ENCODE measurements around the gene CD38. TPM values are rescaled to one million over a fixed set of nuclear protein-coding genes. Genes with fewer than 3 reads are reported as not detected.
"Not testable (repeated sequence)": the region's sequence is repeated elsewhere in the genome, so short reads cannot be mapped to it uniquely, and the experiment has no call there.

CD38 gene
- total and polyA plus RNA-seq, 4 experiments from 2014 or later, result 0.69 to 3.0 (median 1.4) TPM

DNA sequence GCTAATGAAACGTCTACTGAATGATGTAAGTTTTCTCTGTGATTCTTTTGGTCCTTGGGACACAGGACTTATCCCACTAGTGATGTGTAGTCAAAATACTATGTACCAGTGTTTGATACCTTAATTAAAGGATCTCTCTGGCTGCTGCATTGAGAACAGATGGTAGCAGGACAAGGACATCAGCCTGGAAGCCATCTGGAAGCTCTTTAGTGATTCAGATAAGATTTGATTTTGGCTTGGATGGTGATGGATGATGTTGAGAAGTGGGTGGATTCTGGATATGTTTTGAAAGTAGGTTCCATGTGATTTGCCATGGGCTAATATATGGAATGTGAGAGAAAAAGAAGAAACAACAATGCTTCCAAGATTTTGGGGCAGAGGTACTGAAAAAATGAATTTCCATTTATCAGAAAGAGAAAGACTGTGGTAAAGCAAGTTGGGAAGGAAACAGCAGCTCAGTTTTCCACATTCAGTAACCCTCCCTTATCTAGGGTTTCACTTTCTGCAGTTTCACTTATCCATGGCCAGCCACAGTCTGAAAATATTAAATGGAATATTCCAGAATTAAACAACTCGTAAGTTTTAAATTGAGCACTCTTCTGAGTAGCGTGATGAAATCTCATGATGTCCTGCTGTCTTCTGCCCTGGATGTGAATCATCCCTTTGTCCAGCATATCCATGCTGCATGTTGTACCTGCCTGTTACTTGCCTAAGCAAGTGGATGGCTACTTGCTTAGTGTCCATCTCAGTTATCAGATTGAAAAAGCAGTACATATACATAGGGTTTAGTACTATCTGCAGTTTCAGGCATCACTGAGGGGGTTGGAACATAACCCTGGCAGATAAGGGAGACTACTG, 15.6 kb downstream of the CD38 start:
- intact Hi-C loops (cut with micrococcal nuclease), result no loop called here
- Histone ChIP-seq H3K27me3 (ENCODE audit: insufficient read depth, low read length) (no peaks in the 10 kb centered on the region), H3K36me3 (ENCODE audit: insufficient read depth, low read length) (no peaks in the 10 kb centered on the region), H3K4me1 (ENCODE audit: insufficient read depth, low read length) (peaks cover 6% of the 10 kb centered on the region), H3K27ac (ENCODE audit: low read depth, low read length) (no peak overlapping the region), H3K4me3 (ENCODE audit: low read length in 2 of 2) (no peak overlapping the region), H3K9me3 (ENCODE audit: control insufficient read depth in 1 of 2, low read length in 2 of 2) (no peaks in the 10 kb centered on the region)
- ChIA-PET CTCF (ENCODE audit: partially characterized antibody) (interaction anchor here (0.8 kb wide), 1 partner anchor 11 kb away, joined by 4 read pairs; no protein-coding TSS in a partner anchor), POLR2A (ENCODE audit: partially characterized antibody) (no interaction called here)
- Mint-ChIP-seq H3K27me3 (peaks cover 0 to 2% of the 10 kb centered on the region in 2 donors), H3K4me3 (no peak overlapping the region), H3K9me3 (peaks cover 0 to 2% (median 0%) of the 10 kb centered on the region in 8 donors), H3K27ac (no peak overlapping the region), H3K4me1 (peaks cover 5 to 24% (median 13%) of the 10 kb centered on the region in 4 donors), H3K36me3 (peaks cover 0 to 4% of the 10 kb centered on the region in 2 donors)
- DNase-seq, result no peak

GRCh38 chr4:15794426-15794825, 16.3 kb downstream of the CD38 start:
- H3K27ac Mint-ChIP-seq, result no peak overlapping the region
- Histone ChIP-seq H3K4me1 (ENCODE audit: insufficient read depth, low read length) (peaks cover 6% of the 10 kb centered on the region), H3K27ac (ENCODE audit: low read depth, low read length) (no peak overlapping the region), H3K36me3 (ENCODE audit: insufficient read depth, low read length) (no peaks in the 10 kb centered on the region), H3K27me3 (ENCODE audit: insufficient read depth, low read length) (no peaks in the 10 kb centered on the region), H3K4me3 (ENCODE audit: low read length in 2 of 2) (no peak overlapping the region), H3K9me3 (ENCODE audit: control insufficient read depth in 1 of 2, low read length in 2 of 2) (no peaks in the 10 kb centered on the region)
- POLR2A ChIA-PET (ENCODE audit: partially characterized antibody), result no interaction called here
- CTCF ChIA-PET (ENCODE audit: partially characterized antibody), result interaction anchor here (0.8 to 1.0 kb wide), 2 partner anchors 11 to 13 kb away, joined by 3 to 4 read pairs; no protein-coding TSS in a partner anchor
- peaks cover 0 to 2% (median 0%) of the 10 kb centered on the region in 8 donors for H3K9me3 Mint-ChIP-seq
- H3K4me1 Mint-ChIP-seq, result peaks cover 5 to 19% (median 11%) of the 10 kb centered on the region in 4 donors
- no peak overlapping the region for H3K4me3 Mint-ChIP-seq
- intact Hi-C loops (cut with micrococcal nuclease), result no loop called here
- no peaks in the 10 kb centered on the region for H3K36me3 Mint-ChIP-seq
- H3K27me3 Mint-ChIP-seq, result peaks cover 0 to 2% of the 10 kb centered on the region in 2 donors
- DNase-seq, result no peak

- no peaks in the 10 kb centered on the region for H3K27me3 ChIP-seq (ENCODE audit: insufficient read depth, low read length)
- peaks cover 0 to 2% of the 10 kb centered on the region in 2 donors for H3K27me3 Mint-ChIP-seq
- H3K27ac ChIP-seq (ENCODE audit: low read depth, low read length), result no peak overlapping the region
- no peak overlapping the region for H3K4me3 ChIP-seq (ENCODE audit: low read length in 2 of 2)
- DNase-seq, result no peak
- intact Hi-C loops (cut with micrococcal nuclease), result no loop called here
- H3K9me3 ChIP-seq (ENCODE audit: control insufficient read depth in 1 of 2, low read length in 2 of 2), result no peaks in the 10 kb centered on the region
- H3K9me3 Mint-ChIP-seq, result peaks cover 0 to 2% (median 0%) of the 10 kb centered on the region in 8 donors
- peaks cover 5 to 16% (median 11%) of the 10 kb centered on the region in 4 donors for H3K4me1 Mint-ChIP-seq
- H3K4me3 Mint-ChIP-seq, result no peak overlapping the region
- H3K36me3 ChIP-seq (ENCODE audit: insufficient read depth, low read length), result no peaks in the 10 kb centered on the region
- H3K4me1 ChIP-seq (ENCODE audit: insufficient read depth, low read length), result peaks cover 6% of the 10 kb centered on the region
- CTCF ChIA-PET (ENCODE audit: partially characterized antibody), result interaction anchor here (1.0 kb wide), 1 partner anchor 13 kb away, joined by 3 read pairs; no protein-coding TSS in a partner anchor
- H3K27ac Mint-ChIP-seq, result no peak overlapping the region
- H3K36me3 Mint-ChIP-seq, result no peaks in the 10 kb centered on the region
- POLR2A ChIA-PET (ENCODE audit: partially characterized antibody), result no interaction called here
Measured at GRCh38 chr4:15794905-15795304, 16.8 kb downstream of the CD38 start.

DNA sequence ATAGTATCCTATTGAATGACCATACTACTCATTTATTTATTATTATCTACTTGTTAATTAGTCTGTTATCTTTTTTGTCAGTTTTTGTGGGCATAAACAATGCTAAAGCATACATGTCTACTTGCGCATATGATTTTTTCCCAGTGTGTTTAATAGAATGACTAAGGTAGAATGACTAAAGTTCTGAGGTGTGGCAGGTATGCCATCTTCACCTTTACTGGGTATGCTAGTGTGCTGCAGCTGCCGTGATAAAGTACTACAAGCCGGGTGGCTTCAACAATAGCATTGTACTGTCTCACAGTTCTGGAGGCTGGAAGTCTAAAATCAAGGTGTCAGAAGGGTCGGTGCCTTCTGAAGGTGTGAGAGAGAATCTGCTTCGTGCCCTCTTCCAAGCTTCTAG, 19.2 kb downstream of the CD38 start:
- DNase-seq, result no peak
- intact Hi-C loops (cut with micrococcal nuclease), result no loop called here
- H3K27me3 ChIP-seq (ENCODE audit: insufficient read depth, low read length), result no peaks in the 10 kb centered on the region
- POLR2A ChIA-PET (ENCODE audit: partially characterized antibody), result no interaction called here
- H3K36me3 ChIP-seq (ENCODE audit: insufficient read depth, low read length), result no peaks in the 10 kb centered on the region
- H3K4me3 ChIP-seq (ENCODE audit: low read length in 2 of 2), result no peak overlapping the region
- peaks cover 6% of the 10 kb centered on the region for H3K4me1 ChIP-seq (ENCODE audit: insufficient read depth, low read length)
- peaks cover 0 to 2% (median 0%) of the 10 kb centered on the region in 8 donors for H3K9me3 Mint-ChIP-seq
- CTCF ChIA-PET (ENCODE audit: partially characterized antibody), result no interaction called here
- no peaks in the 10 kb centered on the region for H3K9me3 ChIP-seq (ENCODE audit: control insufficient read depth in 1 of 2, low read length in 2 of 2)
- H3K4me3 Mint-ChIP-seq, result no peak overlapping the region
- no peak overlapping the region for H3K27ac Mint-ChIP-seq
- H3K27me3 Mint-ChIP-seq, result peaks cover 0 to 2% of the 10 kb centered on the region in 2 donors
- peaks cover 5 to 16% (median 11%) of the 10 kb centered on the region in 4 donors for H3K4me1 Mint-ChIP-seq
- no peak overlapping the region for H3K27ac ChIP-seq (ENCODE audit: low read depth, low read length)
- no peaks in the 10 kb centered on the region for H3K36me3 Mint-ChIP-seq

DNA sequence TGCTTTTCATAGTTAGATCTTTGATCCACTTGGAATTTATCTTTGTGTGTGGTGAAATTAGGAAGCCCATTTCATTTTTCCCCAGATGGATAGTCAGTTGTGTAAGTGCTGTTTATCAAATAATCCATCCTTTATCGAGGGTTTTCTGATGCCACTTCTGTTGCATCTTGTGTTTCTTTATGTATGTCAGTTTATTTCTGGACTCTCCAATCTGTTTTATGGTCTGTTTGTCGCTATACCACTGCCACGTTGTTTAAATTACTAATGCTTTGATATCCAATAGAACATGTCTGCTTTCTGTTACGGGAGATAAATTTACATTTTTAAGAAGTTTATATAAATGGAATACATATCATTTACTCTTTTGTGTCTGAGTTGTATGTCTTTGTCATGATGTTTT, 21.0 kb downstream of the CD38 start:
- POLR2A ChIA-PET (ENCODE audit: partially characterized antibody), result no interaction called here
- Histone ChIP-seq H3K9me3 (ENCODE audit: control insufficient read depth in 1 of 2, low read length in 2 of 2) (no peaks in the 10 kb centered on the region), H3K4me3 (ENCODE audit: low read length in 2 of 2) (no peak overlapping the region), H3K36me3 (ENCODE audit: insufficient read depth, low read length) (no peaks in the 10 kb centered on the region), H3K27ac (ENCODE audit: low read depth, low read length) (no peak overlapping the region), H3K4me1 (ENCODE audit: insufficient read depth, low read length) (peaks cover 6% of the 10 kb centered on the region), H3K27me3 (ENCODE audit: insufficient read depth, low read length) (no peaks in the 10 kb centered on the region)
- Mint-ChIP-seq H3K36me3 (no peaks in the 10 kb centered on the region), H3K4me1 (peaks cover 5 to 9% (median 8%) of the 10 kb centered on the region in 4 donors), H3K9me3 (peaks cover 0 to 2% (median 0%) of the 10 kb centered on the region in 8 donors), H3K27me3 (peaks cover 0 to 2% of the 10 kb centered on the region in 2 donors), H3K4me3 (no peak overlapping the region), H3K27ac (no peak overlapping the region)
- no peak for DNase-seq
- CTCF ChIA-PET (ENCODE audit: partially characterized antibody), result interaction anchor here (1.2 kb wide), 1 partner anchor 9 kb away, joined by 3 read pairs; no protein-coding TSS in a partner anchor
- intact Hi-C loops (cut with micrococcal nuclease), result no loop called here

DNA sequence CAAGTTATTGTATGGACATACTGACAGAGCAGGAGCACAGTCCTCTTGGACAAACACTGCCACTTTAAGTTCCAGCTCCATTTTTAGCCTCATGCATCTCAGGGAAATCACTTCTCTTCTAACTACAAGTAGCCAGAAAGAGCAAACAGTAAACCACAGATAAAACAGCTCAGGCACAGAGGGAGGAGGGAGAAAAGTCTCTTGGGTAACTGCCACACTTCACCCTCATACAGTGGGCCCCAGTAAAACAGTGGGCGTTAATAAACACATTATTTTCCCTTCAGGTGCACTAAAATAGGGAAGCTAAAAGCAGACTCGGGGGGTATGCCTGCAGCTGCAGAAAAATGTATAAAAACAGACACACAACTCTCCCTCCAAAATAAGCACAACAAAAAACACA, 21.6 kb downstream of the CD38 start:
- intact Hi-C loops (cut with micrococcal nuclease), result no loop called here
- H3K27ac ChIP-seq (ENCODE audit: low read depth, low read length), result no peak overlapping the region

GRCh38 chr4:15802497-15802896, 24.4 kb downstream of the CD38 start:
- H3K4me3 Mint-ChIP-seq; H3K4me1 ChIP-seq (ENCODE audit: insufficient read depth, low read length); H3K27me3 Mint-ChIP-seq; H3K36me3 ChIP-seq (ENCODE audit: insufficient read depth, low read length); H3K9me3 ChIP-seq (ENCODE audit: control insufficient read depth in 1 of 2, low read length in 2 of 2); H3K4me3 ChIP-seq (ENCODE audit: low read length in 2 of 2); H3K36me3 Mint-ChIP-seq; H3K27me3 ChIP-seq (ENCODE audit: insufficient read depth, low read length); H3K4me1 Mint-ChIP-seq; H3K9me3 Mint-ChIP-seq; H3K27ac Mint-ChIP-seq; intact Hi-C loops (cut with micrococcal nuclease); POLR2A ChIA-PET (ENCODE audit: partially characterized antibody); H3K27ac ChIP-seq (ENCODE audit: low read depth, low read length); DNase-seq: not testable (repeated sequence)
- CTCF ChIA-PET (ENCODE audit: partially characterized antibody), result interaction anchor here (0.9 kb wide), 1 partner anchor 154 kb away, joined by 3 read pairs; no protein-coding TSS in a partner anchor

More for the DNA sequence above, 21.6 kb downstream of the CD38 start:
- H3K36me3 ChIP-seq (ENCODE audit: insufficient read depth, low read length), result no peaks in the 10 kb centered on the region
- H3K27me3 ChIP-seq (ENCODE audit: insufficient read depth, low read length), result no peaks in the 10 kb centered on the region
- Mint-ChIP-seq H3K36me3 (no peaks in the 10 kb centered on the region), H3K4me3 (no peak overlapping the region), H3K4me1 (peaks cover 4 to 5% (median 4%) of the 10 kb centered on the region in 4 donors), H3K27me3 (peaks cover 0 to 2% of the 10 kb centered on the region in 2 donors), H3K27ac (no peak overlapping the region), H3K9me3 (peaks cover 0 to 2% (median 0%) of the 10 kb centered on the region in 8 donors)
- H3K4me3 ChIP-seq (ENCODE audit: low read length in 2 of 2), result no peak overlapping the region
- peaks cover 5% of the 10 kb centered on the region for H3K4me1 ChIP-seq (ENCODE audit: insufficient read depth, low read length)
- CTCF ChIA-PET (ENCODE audit: partially characterized antibody), result interaction anchor here (1.2 kb wide), 1 partner anchor 9 kb away, joined by 3 read pairs; no protein-coding TSS in a partner anchor
- no peaks in the 10 kb centered on the region for H3K9me3 ChIP-seq (ENCODE audit: control insufficient read depth in 1 of 2, low read length in 2 of 2)
- POLR2A ChIA-PET (ENCODE audit: partially characterized antibody), result no interaction called here
- DNase-seq, result no peak
